ENCODE results near the gene CLGN. TPM values are rescaled to one million over a fixed set of nuclear protein-coding genes. Genes with fewer than 3 reads are reported as not detected.

The CLGN gene
- polyA plus RNA-seq, 4 donors, result 0.38 to 0.88 TPM; not detected in 2

DNA sequence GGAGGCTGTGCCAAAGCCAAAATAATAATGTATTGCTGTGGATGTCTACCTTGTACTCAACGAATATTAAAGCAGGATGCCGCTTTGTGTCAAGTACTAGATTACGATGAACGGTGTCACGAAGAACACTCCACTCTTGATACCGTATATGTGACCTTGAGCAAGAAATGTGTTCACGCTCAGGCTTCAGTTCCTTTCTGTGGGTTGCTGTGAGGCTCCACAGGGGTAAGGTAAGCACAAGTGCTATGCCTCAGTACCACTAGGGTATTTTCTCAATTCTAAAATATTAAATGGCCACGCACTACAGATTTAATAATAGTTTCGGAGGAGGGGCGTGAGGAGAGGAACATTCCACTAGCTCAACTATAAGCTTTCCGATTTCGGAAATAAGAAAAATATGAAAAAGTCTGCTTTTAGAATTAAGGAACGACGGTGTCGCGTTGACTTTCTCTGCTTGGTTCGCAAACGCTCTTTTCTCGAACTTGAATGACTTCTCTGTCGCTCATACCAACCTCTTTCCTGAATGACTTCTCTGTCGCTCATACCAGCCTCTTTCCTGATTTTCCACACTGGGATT, 54.6 kb downstream of the CLGN start:
- peak overlapping the region; percentile 33 to 90 (median 60) for H3K4me3 ChIP-seq (ENCODE audit: low read depth in 1 of 3, low read length in 3 of 3)
- FAIRE-seq, result no peak

GRCh38 chr4:140368686-140369085, 58.8 kb downstream of the CLGN start:
- no peaks in the 10 kb centered on the region for H3K9me3 ChIP-seq (ENCODE audit: control insufficient read depth in 2 of 2, insufficient read depth in 1 of 2, low read depth in 1 of 2, low read length in 1 of 2)
- H3K36me3 ChIP-seq (ENCODE audit: control insufficient read depth in 3 of 3, insufficient read depth in 2 of 3, low read depth in 1 of 3, low read length in 3 of 3), result peaks cover 0 to 3% (median 1%) of the 10 kb centered on the region in 3 donors
- peaks cover 0 to 2% (median 0%) of the 10 kb centered on the region in 3 donors for H3K4me1 ChIP-seq (ENCODE audit: control insufficient read depth in 3 of 3, insufficient read depth in 2 of 3, low read depth in 1 of 3, low read length in 2 of 3)
- DNase-seq, result no peak
- H3K27me3 ChIP-seq (ENCODE audit: control insufficient read depth in 3 of 3, insufficient read depth in 3 of 3, low read length in 3 of 3), result no peaks in the 10 kb centered on the region
- WGBS, 3 donors, result 82 to 92% (median 84%) methylated on average over 3 of the region's 3 CpGs
- FAIRE-seq, result no peak
- H3K4me3 ChIP-seq (ENCODE audit: low read depth in 1 of 3, low read length in 3 of 3), result no peak overlapping the region
- no peak overlapping the region for H3K27ac ChIP-seq (ENCODE audit: low read depth in 1 of 3, low read length in 2 of 3)

More for the DNA sequence above, 54.6 kb downstream of the CLGN start:
- no peaks in the 10 kb centered on the region for H3K36me3 ChIP-seq (ENCODE audit: control insufficient read depth in 3 of 3, insufficient read depth in 2 of 3, low read depth in 1 of 3, low read length in 3 of 3)
- peaks cover 3 to 6% (median 3%) of the 10 kb centered on the region in 3 donors for H3K4me1 ChIP-seq (ENCODE audit: control insufficient read depth in 3 of 3, insufficient read depth in 2 of 3, low read depth in 1 of 3, low read length in 2 of 3)
- 1 to 2% (median 1%) methylated on average over 21 of the region's 21 CpGs for WGBS, 3 donors
- DNase-seq, result peak; percentile 43 to 48
- no peaks in the 10 kb centered on the region for H3K9me3 ChIP-seq (ENCODE audit: control insufficient read depth in 2 of 2, insufficient read depth in 1 of 2, low read depth in 1 of 2, low read length in 1 of 2)
- H3K27ac ChIP-seq (ENCODE audit: low read depth in 1 of 3, low read length in 2 of 3), result peak overlapping the region; percentile 76 to 84 (median 81)
- no peaks in the 10 kb centered on the region for H3K27me3 ChIP-seq (ENCODE audit: control insufficient read depth in 3 of 3, insufficient read depth in 3 of 3, low read length in 3 of 3)

GRCh38 chr4:140367738-140368137, 59.7 kb downstream of the CLGN start:
- H3K27ac ChIP-seq (ENCODE audit: low read depth in 1 of 3, low read length in 2 of 3), result no peak overlapping the region
- FAIRE-seq, result no peak
- peaks cover 0 to 3% (median 1%) of the 10 kb centered on the region in 3 donors for H3K36me3 ChIP-seq (ENCODE audit: control insufficient read depth in 3 of 3, insufficient read depth in 2 of 3, low read depth in 1 of 3, low read length in 3 of 3)
- 79 to 89% (median 82%) methylated on average over 2 of the region's 2 CpGs for WGBS, 3 donors
- DNase-seq, result no peak
- H3K27me3 ChIP-seq (ENCODE audit: control insufficient read depth in 3 of 3, insufficient read depth in 3 of 3, low read length in 3 of 3), result no peaks in the 10 kb centered on the region
- H3K4me1 ChIP-seq (ENCODE audit: control insufficient read depth in 3 of 3, insufficient read depth in 2 of 3, low read depth in 1 of 3, low read length in 2 of 3), result peaks cover 0 to 8% (median 3%) of the 10 kb centered on the region in 3 donors
- H3K4me3 ChIP-seq (ENCODE audit: low read depth in 1 of 3, low read length in 3 of 3), result no peak overlapping the region
- no peaks in the 10 kb centered on the region for H3K9me3 ChIP-seq (ENCODE audit: control insufficient read depth in 2 of 2, insufficient read depth in 1 of 2, low read depth in 1 of 2, low read length in 1 of 2)

DNA sequence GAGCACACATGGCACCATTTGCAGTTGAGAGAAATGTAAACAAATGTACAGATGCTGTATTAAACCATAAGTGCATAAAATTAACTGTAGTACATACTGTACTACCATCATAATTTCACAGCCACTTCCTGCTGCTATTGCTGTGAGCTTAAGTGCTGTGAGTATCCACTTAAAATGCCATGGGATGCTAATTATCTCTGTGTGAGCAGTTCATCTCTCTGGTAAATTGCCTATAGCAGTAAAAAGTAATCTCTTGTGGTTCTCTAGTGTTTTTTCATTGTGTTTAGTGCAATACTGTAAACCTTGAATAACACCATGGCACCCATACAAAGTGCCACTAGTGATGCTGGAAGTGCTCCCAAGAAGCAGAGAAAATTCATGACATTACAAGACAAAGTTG, 63.9 kb downstream of the CLGN start:
- H3K36me3 ChIP-seq (ENCODE audit: control insufficient read depth in 3 of 3, insufficient read depth in 2 of 3, low read depth in 1 of 3, low read length in 3 of 3), result peaks cover 0 to 3% (median 1%) of the 10 kb centered on the region in 3 donors
- no peak for FAIRE-seq
- peak overlapping the region in 1 of 3 donors; percentile 76 for H3K27ac ChIP-seq (ENCODE audit: low read depth in 1 of 3, low read length in 2 of 3)
- DNase-seq, result peak; percentile 27 to 30
- H3K4me1 ChIP-seq (ENCODE audit: control insufficient read depth in 3 of 3, insufficient read depth in 2 of 3, low read depth in 1 of 3, low read length in 2 of 3), result peaks cover 0 to 12% (median 5%) of the 10 kb centered on the region in 3 donors
- H3K4me3 ChIP-seq (ENCODE audit: low read depth in 1 of 3, low read length in 3 of 3), result no peak overlapping the region
- H3K9me3 ChIP-seq (ENCODE audit: control insufficient read depth in 2 of 2, insufficient read depth in 1 of 2, low read depth in 1 of 2, low read length in 1 of 2), result no peaks in the 10 kb centered on the region
- H3K27me3 ChIP-seq (ENCODE audit: control insufficient read depth in 3 of 3, insufficient read depth in 3 of 3, low read length in 3 of 3), result no peaks in the 10 kb centered on the region

- 42 to 66% (median 56%) methylated on average over 3 of the region's 3 CpGs for WGBS, 3 donors
These were observed 64.4 kb downstream of the CLGN start for GRCh38 chr4:140363051-140363450.

GRCh38 chr4:140361099-140361498, 66.3 kb downstream of the CLGN start:
- Histone ChIP-seq H3K9me3 (ENCODE audit: control insufficient read depth in 2 of 2, insufficient read depth in 1 of 2, low read depth in 1 of 2, low read length in 1 of 2) (no peaks in the 10 kb centered on the region), H3K4me3 (ENCODE audit: low read depth in 1 of 3, low read length in 3 of 3) (no peak overlapping the region), H3K27me3 (ENCODE audit: control insufficient read depth in 3 of 3, insufficient read depth in 3 of 3, low read length in 3 of 3) (no peaks in the 10 kb centered on the region), H3K27ac (ENCODE audit: low read depth in 1 of 3, low read length in 2 of 3) (no peak overlapping the region), H3K36me3 (ENCODE audit: control insufficient read depth in 3 of 3, insufficient read depth in 2 of 3, low read depth in 1 of 3, low read length in 3 of 3) (peaks cover 0 to under 1% (median 0%) of the 10 kb centered on the region in 3 donors), H3K4me1 (ENCODE audit: control insufficient read depth in 3 of 3, insufficient read depth in 2 of 3, low read depth in 1 of 3, low read length in 2 of 3) (peaks cover 0 to 12% (median 5%) of the 10 kb centered on the region in 3 donors)
- DNase-seq (no peak), FAIRE-seq (no peak)
- WGBS, 3 donors, result 93 to 95% (median 94%) methylated on average over 4 of the region's 4 CpGs

More at GRCh38 chr4:140363051-140363450, 64.4 kb downstream of the CLGN start:
- peaks cover 0 to 3% (median 1%) of the 10 kb centered on the region in 3 donors for H3K36me3 ChIP-seq (ENCODE audit: control insufficient read depth in 3 of 3, insufficient read depth in 2 of 3, low read depth in 1 of 3, low read length in 3 of 3)
- H3K4me1 ChIP-seq (ENCODE audit: control insufficient read depth in 3 of 3, insufficient read depth in 2 of 3, low read depth in 1 of 3, low read length in 2 of 3), result peaks cover 0 to 12% (median 5%) of the 10 kb centered on the region in 3 donors
- H3K27me3 ChIP-seq (ENCODE audit: control insufficient read depth in 3 of 3, insufficient read depth in 3 of 3, low read length in 3 of 3), result no peaks in the 10 kb centered on the region
- no peak for FAIRE-seq
- DNase-seq, result peak; percentile 88 to 90
- H3K9me3 ChIP-seq (ENCODE audit: control insufficient read depth in 2 of 2, insufficient read depth in 1 of 2, low read depth in 1 of 2, low read length in 1 of 2), result no peaks in the 10 kb centered on the region
- H3K4me3 ChIP-seq (ENCODE audit: low read depth in 1 of 3, low read length in 3 of 3), result no peak overlapping the region
- H3K27ac ChIP-seq (ENCODE audit: low read depth in 1 of 3, low read length in 2 of 3), result peak overlapping the region; percentile 32 to 76 (median 60)

DNA sequence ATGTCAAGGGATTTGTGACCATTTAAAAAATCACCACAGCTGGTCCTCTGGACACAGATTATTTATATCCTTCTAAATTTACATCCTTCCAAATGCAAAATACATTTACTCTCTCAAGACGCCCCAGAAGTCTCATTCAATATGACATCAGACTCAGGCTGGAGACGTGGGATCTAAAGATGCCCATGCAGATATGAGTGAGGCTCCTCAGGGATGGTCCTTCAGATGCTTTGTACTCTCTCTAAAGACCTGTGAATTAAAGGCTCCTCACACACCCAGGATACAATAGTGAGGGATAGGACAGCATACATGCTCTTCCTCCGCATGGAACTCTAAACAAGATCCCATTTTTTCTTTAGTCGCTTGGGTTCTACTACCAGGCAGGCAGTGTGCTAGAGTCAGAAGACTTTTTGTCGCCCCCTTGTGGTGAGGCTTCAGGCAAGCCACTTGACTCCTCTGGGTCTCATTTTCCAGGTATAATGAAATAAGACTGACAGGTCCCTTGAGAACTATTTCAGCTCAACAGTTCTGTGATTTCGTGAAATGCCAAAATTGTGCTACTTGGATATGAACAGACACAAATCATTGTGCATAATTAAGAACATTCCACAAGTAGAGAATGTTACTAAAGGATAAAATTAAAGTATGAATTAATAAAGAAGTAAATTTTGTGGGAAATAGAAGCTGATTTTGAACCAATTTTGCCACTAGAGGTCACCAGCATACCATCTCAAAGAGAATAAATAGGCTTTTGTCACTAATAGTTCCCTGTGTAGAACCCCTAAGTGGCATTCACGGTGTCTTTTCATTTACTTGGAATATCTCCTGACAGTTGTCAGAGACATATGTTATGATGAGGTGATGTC, 67.7 kb downstream of the CLGN start:
- no peak for FAIRE-seq
- Histone ChIP-seq H3K36me3 (ENCODE audit: control insufficient read depth in 3 of 3, insufficient read depth in 2 of 3, low read depth in 1 of 3, low read length in 3 of 3) (no peaks in the 10 kb centered on the region), H3K27me3 (ENCODE audit: control insufficient read depth in 3 of 3, insufficient read depth in 3 of 3, low read length in 3 of 3) (no peaks in the 10 kb centered on the region), H3K27ac (ENCODE audit: low read depth in 1 of 3, low read length in 2 of 3) (no peak overlapping the region), H3K9me3 (ENCODE audit: control insufficient read depth in 2 of 2, insufficient read depth in 1 of 2, low read depth in 1 of 2, low read length in 1 of 2) (no peaks in the 10 kb centered on the region), H3K4me3 (ENCODE audit: low read depth in 1 of 3, low read length in 3 of 3) (no peak overlapping the region), H3K4me1 (ENCODE audit: control insufficient read depth in 3 of 3, insufficient read depth in 2 of 3, low read depth in 1 of 3, low read length in 2 of 3) (peaks cover 0 to 12% (median 5%) of the 10 kb centered on the region in 3 donors)
- WGBS, 3 donors, result 31 to 37% (median 37%) methylated on average over 7 of the region's 7 CpGs
- DNase-seq, result peak; percentile 81 to 84

GRCh38 chr4:140358281-140358680, 69.2 kb downstream of the CLGN start:
- 0% methylated on average over 1 of the region's 1 CpG for WGBS, 3 donors
- Histone ChIP-seq H3K4me1 (ENCODE audit: control insufficient read depth in 3 of 3, insufficient read depth in 2 of 3, low read depth in 1 of 3, low read length in 2 of 3) (peaks cover 0 to 7% (median 5%) of the 10 kb centered on the region in 3 donors), H3K27me3 (ENCODE audit: control insufficient read depth in 3 of 3, insufficient read depth in 3 of 3, low read length in 3 of 3) (no peaks in the 10 kb centered on the region), H3K9me3 (ENCODE audit: control insufficient read depth in 2 of 2, insufficient read depth in 1 of 2, low read depth in 1 of 2, low read length in 1 of 2) (no peaks in the 10 kb centered on the region), H3K36me3 (ENCODE audit: control insufficient read depth in 3 of 3, insufficient read depth in 2 of 3, low read depth in 1 of 3, low read length in 3 of 3) (no peaks in the 10 kb centered on the region), H3K27ac (ENCODE audit: low read depth in 1 of 3, low read length in 2 of 3) (no peak overlapping the region), H3K4me3 (ENCODE audit: low read depth in 1 of 3, low read length in 3 of 3) (no peak overlapping the region)
- FAIRE-seq (no peak), DNase-seq (no peak)

Data from small intestine (tissue), 7 donors.